Measurements from ENCODE around the gene EPS8. TPM values are rescaled to one million over a fixed set of nuclear protein-coding genes. Genes with fewer than 3 reads are reported as not detected.

EPS8 gene
- total RNA-seq, 4 donors from 2014 or later, result 93.7 to 173 (median 109) TPM

- no peak overlapping the region for H3K4me3 ChIP-seq
- H3K36me3 ChIP-seq, result no peaks in the 10 kb centered on the region
- intact Hi-C loops (cut with DNase I; ENCODE audit: low total_unique reads), result no loop called here
- H3K27ac ChIP-seq, result no peak overlapping the region
- DNase-seq, result no peak
- TF ChIP-seq POLR2A (IDR thresholded peaks at IDR 0.05) (no peak), CTCF (IDR thresholded peaks at IDR 0.05) (no peak)
- H3K9me3 ChIP-seq, result no peaks in the 10 kb centered on the region
- H3K4me1 ChIP-seq, result peaks cover 0 to 4% of the 10 kb centered on the region in 2 donors
- H3K27me3 ChIP-seq, result no peaks in the 10 kb centered on the region
Measured at GRCh38 chr12:15774819-15775218, 14.4 kb downstream of the EPS8 start.

GRCh38 chr12:15772405-15773018 is 16.7 kb downstream of the EPS8 start:
- H3K36me3 ChIP-seq, result no peaks in the 10 kb centered on the region
- no peak for DNase-seq
- no peaks in the 10 kb centered on the region for H3K27me3 ChIP-seq
- peak overlapping the region; percentile 29 to 33 for H3K27ac ChIP-seq
- intact Hi-C loops (cut with DNase I; ENCODE audit: low total_unique reads), result no loop called here
- no peak for TF ChIP-seq POLR2A (IDR thresholded peaks at IDR 0.05)
- peak in 1 of 4 experiments; percentile 37 for TF ChIP-seq CTCF (IDR thresholded peaks at IDR 0.05)
- no peaks in the 10 kb centered on the region for H3K9me3 ChIP-seq
- H3K4me3 ChIP-seq, result no peak overlapping the region
- H3K4me1 ChIP-seq, result peaks cover 0 to 4% of the 10 kb centered on the region in 2 donors

GRCh38 chr12:15770581-15770980 is 18.6 kb downstream of the EPS8 start:
- H3K36me3 ChIP-seq, result no peaks in the 10 kb centered on the region
- intact Hi-C loops (cut with DNase I; ENCODE audit: low total_unique reads), result no loop called here
- H3K9me3 ChIP-seq, result no peaks in the 10 kb centered on the region
- no peak for TF ChIP-seq CTCF (IDR thresholded peaks at IDR 0.05)
- TF ChIP-seq POLR2A (IDR thresholded peaks at IDR 0.05), result no peak
- no peaks in the 10 kb centered on the region for H3K27me3 ChIP-seq
- H3K27ac ChIP-seq, result peak overlapping the region; percentile 33 to 53
- H3K4me3 ChIP-seq, result no peak overlapping the region
- no peak for DNase-seq
- peaks cover 0 to 7% of the 10 kb centered on the region in 2 donors for H3K4me1 ChIP-seq

GRCh38 chr12:15770021-15770420 is 19.2 kb downstream of the EPS8 start:
- Histone ChIP-seq H3K36me3 (no peaks in the 10 kb centered on the region), H3K27me3 (no peaks in the 10 kb centered on the region), H3K4me3 (no peak overlapping the region), H3K9me3 (no peaks in the 10 kb centered on the region), H3K27ac (peak overlapping the region; percentile 33 to 53), H3K4me1 (peaks cover 0 to 7% of the 10 kb centered on the region in 2 donors)
- TF ChIP-seq POLR2A (IDR thresholded peaks at IDR 0.05), result no peak
- TF ChIP-seq CTCF (IDR thresholded peaks at IDR 0.05), result no peak
- intact Hi-C loops (cut with DNase I; ENCODE audit: low total_unique reads), result no loop called here
- DNase-seq, result no peak

GRCh38 chr12:15769586-15769985 is 19.6 kb downstream of the EPS8 start:
- Histone ChIP-seq H3K4me1 (peaks cover 0 to 7% of the 10 kb centered on the region in 2 donors), H3K36me3 (no peaks in the 10 kb centered on the region), H3K9me3 (no peaks in the 10 kb centered on the region), H3K4me3 (no peak overlapping the region), H3K27ac (peak overlapping the region; percentile 32 to 53), H3K27me3 (no peaks in the 10 kb centered on the region)
- no peak for DNase-seq
- TF ChIP-seq CTCF (IDR thresholded peaks at IDR 0.05) (no peak), POLR2A (IDR thresholded peaks at IDR 0.05) (no peak)
- intact Hi-C loops (cut with DNase I; ENCODE audit: low total_unique reads), result no loop called here
